ENCODE measurements around the gene MYOM1.

MYOM1 gene

GRCh38 chr18:3100498-3101132 is 119.2 kb downstream of the MYOM1 start:
- TF ChIP-seq SUZ12 (IDR thresholded peaks at IDR 0.05; ENCODE audit: extremely low read depth, insufficient read depth, insufficient read length): no peak
- no peak for TF ChIP-seq ZNF274 (IDR thresholded peaks at IDR 0.05; ENCODE audit: low read depth, low read length)
- no peak for TF ChIP-seq YY1 (IDR thresholded peaks at IDR 0.05; ENCODE audit: insufficient read depth, insufficient read length)
- no peak for DNase-seq (ENCODE audit: low read depth, low spot score)
- Histone ChIP-seq H3K9ac (ENCODE audit: insufficient read length, low read depth) (no peak overlapping the region), H3K27me3 (ENCODE audit: insufficient read depth, insufficient read length) (no peaks in the 10 kb centered on the region), H3K36me3 (ENCODE audit: insufficient read depth, insufficient read length, low read length) (no peaks in the 10 kb centered on the region), H3K4me1 (ENCODE audit: insufficient read depth, insufficient read length) (no peaks in the 10 kb centered on the region), H3K9me3 (ENCODE audit: insufficient read depth, low read length) (no peaks in the 10 kb centered on the region), H3K4me3 (ENCODE audit: insufficient read length, low read depth) (no peak overlapping the region)

- DNase-seq (ENCODE audit: low read depth, low spot score): no peak
- H3K36me3 ChIP-seq (ENCODE audit: insufficient read depth, insufficient read length, low read length): no peaks in the 10 kb centered on the region
- no peaks in the 10 kb centered on the region for H3K9me3 ChIP-seq (ENCODE audit: insufficient read depth, low read length)
- no peak overlapping the region for H3K9ac ChIP-seq (ENCODE audit: insufficient read length, low read depth)
- H3K4me1 ChIP-seq (ENCODE audit: insufficient read depth, insufficient read length): no peaks in the 10 kb centered on the region
- TF ChIP-seq YY1 (IDR thresholded peaks at IDR 0.05; ENCODE audit: insufficient read depth, insufficient read length) (no peak), SUZ12 (IDR thresholded peaks at IDR 0.05; ENCODE audit: extremely low read depth, insufficient read depth, insufficient read length) (no peak), ZNF274 (IDR thresholded peaks at IDR 0.05; ENCODE audit: low read depth, low read length) (no peak)
- H3K4me3 ChIP-seq (ENCODE audit: insufficient read length, low read depth): no peak overlapping the region
- H3K27me3 ChIP-seq (ENCODE audit: insufficient read depth, insufficient read length): no peaks in the 10 kb centered on the region
Measured at GRCh38 chr18:3099327-3099726, 120.4 kb downstream of the MYOM1 start.

DNA sequence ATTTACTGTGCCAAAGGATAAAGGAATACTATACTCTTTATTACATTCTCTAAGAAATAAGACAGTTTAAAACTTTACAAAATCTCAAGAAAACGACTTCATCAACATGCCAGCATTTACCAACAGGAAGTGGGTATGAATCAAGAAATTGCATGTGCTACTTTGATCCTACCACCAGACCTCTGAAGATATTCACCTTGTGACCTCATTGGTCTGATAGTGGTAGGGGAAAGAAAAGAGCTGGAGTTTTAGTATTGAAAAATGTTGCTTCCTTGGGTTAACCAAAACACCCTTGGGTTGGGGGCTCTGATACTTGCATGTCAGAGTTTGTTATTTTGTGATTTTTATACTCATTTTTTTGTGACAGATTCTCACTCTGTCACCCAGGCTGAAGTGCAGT is 122.7 kb downstream of the MYOM1 start:
- no peak overlapping the region for H3K9ac ChIP-seq (ENCODE audit: insufficient read length, low read depth)
- H3K9me3 ChIP-seq (ENCODE audit: insufficient read depth, low read length): no peaks in the 10 kb centered on the region
- H3K36me3 ChIP-seq (ENCODE audit: insufficient read depth, insufficient read length, low read length): no peaks in the 10 kb centered on the region
- TF ChIP-seq YY1 (IDR thresholded peaks at IDR 0.05; ENCODE audit: insufficient read depth, insufficient read length): no peak
- TF ChIP-seq ZNF274 (IDR thresholded peaks at IDR 0.05; ENCODE audit: low read depth, low read length): no peak
- TF ChIP-seq SUZ12 (IDR thresholded peaks at IDR 0.05; ENCODE audit: extremely low read depth, insufficient read depth, insufficient read length): no peak
- DNase-seq (ENCODE audit: low read depth, low spot score): no peak
- no peaks in the 10 kb centered on the region for H3K4me1 ChIP-seq (ENCODE audit: insufficient read depth, insufficient read length)
- no peaks in the 10 kb centered on the region for H3K27me3 ChIP-seq (ENCODE audit: insufficient read depth, insufficient read length)
- H3K4me3 ChIP-seq (ENCODE audit: insufficient read length, low read depth): no peak overlapping the region

DNA sequence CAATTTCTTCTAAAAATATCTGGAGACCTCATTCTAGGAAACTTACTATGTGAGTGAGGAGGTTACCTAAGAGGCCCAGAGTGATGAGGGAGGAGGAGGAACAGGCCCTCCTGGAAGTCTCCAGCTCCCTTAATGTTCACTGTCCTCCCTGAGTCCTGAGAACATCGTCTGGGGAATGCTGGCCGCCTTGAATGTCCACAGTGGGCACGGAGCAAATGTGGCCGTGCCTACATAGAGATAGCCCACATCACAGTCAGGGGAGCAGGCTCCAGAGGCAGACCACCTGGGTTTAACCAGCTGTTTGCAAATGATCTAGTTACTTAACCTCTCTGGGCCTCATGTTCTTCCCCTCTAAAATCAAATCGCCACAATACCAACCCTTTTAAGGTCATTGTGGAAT is 123.8 kb downstream of the MYOM1 start:
- Histone ChIP-seq H3K4me1 (ENCODE audit: insufficient read depth, insufficient read length) (no peaks in the 10 kb centered on the region), H3K4me3 (ENCODE audit: insufficient read length, low read depth) (no peak overlapping the region), H3K9ac (ENCODE audit: insufficient read length, low read depth) (no peak overlapping the region), H3K9me3 (ENCODE audit: insufficient read depth, low read length) (no peaks in the 10 kb centered on the region), H3K27me3 (ENCODE audit: insufficient read depth, insufficient read length) (no peaks in the 10 kb centered on the region), H3K36me3 (ENCODE audit: insufficient read depth, insufficient read length, low read length) (no peaks in the 10 kb centered on the region)
- no peak for DNase-seq (ENCODE audit: low read depth, low spot score)
- TF ChIP-seq ZNF274 (IDR thresholded peaks at IDR 0.05; ENCODE audit: low read depth, low read length) (no peak), YY1 (IDR thresholded peaks at IDR 0.05; ENCODE audit: insufficient read depth, insufficient read length) (no peak), SUZ12 (IDR thresholded peaks at IDR 0.05; ENCODE audit: extremely low read depth, insufficient read depth, insufficient read length) (no peak)

GRCh38 chr18:3094338-3094684 is 125.5 kb downstream of the MYOM1 start:
- no peak for TF ChIP-seq YY1 (IDR thresholded peaks at IDR 0.05; ENCODE audit: insufficient read depth, insufficient read length)
- no peak for TF ChIP-seq ZNF274 (IDR thresholded peaks at IDR 0.05; ENCODE audit: low read depth, low read length)
- TF ChIP-seq SUZ12 (IDR thresholded peaks at IDR 0.05; ENCODE audit: extremely low read depth, insufficient read depth, insufficient read length): no peak
- H3K27me3 ChIP-seq (ENCODE audit: insufficient read depth, insufficient read length): no peaks in the 10 kb centered on the region
- H3K9me3 ChIP-seq (ENCODE audit: insufficient read depth, low read length): no peaks in the 10 kb centered on the region
- H3K36me3 ChIP-seq (ENCODE audit: insufficient read depth, insufficient read length, low read length): no peaks in the 10 kb centered on the region
- DNase-seq (ENCODE audit: low read depth, low spot score): no peak
- no peak overlapping the region for H3K9ac ChIP-seq (ENCODE audit: insufficient read length, low read depth)
- no peaks in the 10 kb centered on the region for H3K4me1 ChIP-seq (ENCODE audit: insufficient read depth, insufficient read length)
- no peak overlapping the region for H3K4me3 ChIP-seq (ENCODE audit: insufficient read length, low read depth)

- Histone ChIP-seq H3K4me3 (ENCODE audit: insufficient read length, low read depth) (no peak overlapping the region), H3K36me3 (ENCODE audit: insufficient read depth, insufficient read length, low read length) (no peaks in the 10 kb centered on the region), H3K27me3 (ENCODE audit: insufficient read depth, insufficient read length) (no peaks in the 10 kb centered on the region), H3K9ac (ENCODE audit: insufficient read length, low read depth) (no peak overlapping the region), H3K4me1 (ENCODE audit: insufficient read depth, insufficient read length) (no peaks in the 10 kb centered on the region), H3K9me3 (ENCODE audit: insufficient read depth, low read length) (no peaks in the 10 kb centered on the region)
- DNase-seq (ENCODE audit: low read depth, low spot score): no peak
- TF ChIP-seq YY1 (IDR thresholded peaks at IDR 0.05; ENCODE audit: insufficient read depth, insufficient read length) (no peak), SUZ12 (IDR thresholded peaks at IDR 0.05; ENCODE audit: extremely low read depth, insufficient read depth, insufficient read length) (no peak), ZNF274 (IDR thresholded peaks at IDR 0.05; ENCODE audit: low read depth, low read length) (no peak)
Measured at GRCh38 chr18:3093624-3094337, 126.0 kb downstream of the MYOM1 start.

GRCh38 chr18:3092727-3093126 is 127.0 kb downstream of the MYOM1 start:
- Histone ChIP-seq H3K36me3 (ENCODE audit: insufficient read depth, insufficient read length, low read length) (no peaks in the 10 kb centered on the region), H3K4me3 (ENCODE audit: insufficient read length, low read depth) (no peak overlapping the region), H3K4me1 (ENCODE audit: insufficient read depth, insufficient read length) (peaks cover 2% of the 10 kb centered on the region), H3K9me3 (ENCODE audit: insufficient read depth, low read length) (no peaks in the 10 kb centered on the region), H3K27me3 (ENCODE audit: insufficient read depth, insufficient read length) (no peaks in the 10 kb centered on the region), H3K9ac (ENCODE audit: insufficient read length, low read depth) (no peak overlapping the region)
- no peak for DNase-seq (ENCODE audit: low read depth, low spot score)
- TF ChIP-seq ZNF274 (IDR thresholded peaks at IDR 0.05; ENCODE audit: low read depth, low read length): no peak
- TF ChIP-seq SUZ12 (IDR thresholded peaks at IDR 0.05; ENCODE audit: extremely low read depth, insufficient read depth, insufficient read length): no peak
- TF ChIP-seq YY1 (IDR thresholded peaks at IDR 0.05; ENCODE audit: insufficient read depth, insufficient read length): no peak
